CD8-positive, alpha-beta memory T cell (primary cell): ENCODE measurements around the gene DUSP8. TPM values are rescaled to one million over a fixed set of nuclear protein-coding genes. Genes with fewer than 3 reads are reported as not detected.
"Not testable (repeated sequence)": the region's sequence is repeated elsewhere in the genome, so short reads cannot be mapped to it uniquely, and the experiment has no call there.

ENCODE experiments used
- CTCF ChIA-PET: fragments of 350-600 bp; sonication (Branson Sonifier 250); formaldehyde crosslinking; loops from one replicate; lab custom pipeline; 2021; ENCODE audit warnings: antibody characterized with exemption; lab: Charles Lee
- POLR2A ChIA-PET: fragments of 350-600 bp; sonication (Branson Sonifier 250); formaldehyde crosslinking; loops from one replicate; lab custom pipeline; 2021; ENCODE audit warnings: antibody characterized with exemption; lab: Charles Lee
- DNase-seq, 5 donors: peaks; one replicate each; pipeline versions ENCODE4 v3.0.0 to v3.0.0-alpha.2; 2020 to 2022; ENCODE audit warnings: mixed read lengths in 1 of 5
- H3K27ac ChIP-seq: one replicate; pipeline ENCODE4 v1.7.0; 2013; ENCODE audit warnings: low read depth, mild to moderate bottlenecking, low read length, moderate library complexity
- H3K27me3 ChIP-seq: 2 replicates; pipeline ENCODE4 v1.7.0; 2013; ENCODE audit warnings: low read length, mild to moderate bottlenecking; ENCODE audit not compliant: insufficient read depth, poor library complexity, severe bottlenecking
- H3K36me3 ChIP-seq: 2 replicates; pipeline ENCODE4 v1.7.0; 2013; ENCODE audit warnings: mild to moderate bottlenecking, low read length, moderate library complexity; ENCODE audit not compliant: insufficient read depth
- H3K4me1 ChIP-seq: 2 replicates; pipeline ENCODE4 v1.7.0; 2013; ENCODE audit warnings: mild to moderate bottlenecking, low read length, moderate library complexity; ENCODE audit not compliant: insufficient read depth
- H3K4me3 ChIP-seq: 2 replicates; pipeline ENCODE4 v1.7.0; 2013; ENCODE audit warnings: mild to moderate bottlenecking, low read length
- H3K9me3 ChIP-seq: 2 replicates; pipeline ENCODE4 v1.7.0; 2013; ENCODE audit warnings: mild to moderate bottlenecking, low read length
- H3K27ac Mint-ChIP-seq, 8 donors: one replicate each; pipeline ENCODE4 v1.8.0; 2020 to 2021; ENCODE audit warnings: mixed read lengths in 8 of 8, mild to moderate bottlenecking in 6 of 8, inconsistent platforms in 3 of 8, moderate library complexity in 3 of 8
- H3K27me3 Mint-ChIP-seq, 2 donors: one replicate each; pipeline ENCODE4 v1.8.0; 2020 to 2021; ENCODE audit warnings: mixed read lengths in 2 of 2, mild to moderate bottlenecking in 1 of 2, moderate library complexity in 1 of 2
- H3K36me3 Mint-ChIP-seq, 3 donors: one replicate each; pipeline ENCODE4 v1.8.0; 2020 to 2021; ENCODE audit warnings: mixed read lengths in 3 of 3, inconsistent platforms in 1 of 3, mild to moderate bottlenecking in 1 of 3
- H3K4me1 Mint-ChIP-seq, 3 donors: one replicate each; pipeline ENCODE4 v1.8.0; 2020 to 2021; ENCODE audit warnings: mixed read lengths in 3 of 3, inconsistent platforms in 1 of 3, mild to moderate bottlenecking in 1 of 3
- H3K4me3 Mint-ChIP-seq, 7 donors: one replicate each; pipeline ENCODE4 v1.8.0; 2020 to 2021; ENCODE audit warnings: mixed read lengths in 7 of 7, mild to moderate bottlenecking in 6 of 7, moderate library complexity in 4 of 7, inconsistent platforms in 2 of 7
- H3K9me3 Mint-ChIP-seq, 5 donors: one replicate each; pipeline ENCODE4 v1.8.0; 2020 to 2022; ENCODE audit warnings: mixed read lengths in 5 of 5, mild to moderate bottlenecking in 3 of 5, moderate library complexity in 2 of 5, inconsistent platforms in 1 of 5
- polyA plus RNA-seq: library from polyadenylated mRNA; unstranded; fragments of 300-500 nt; fragmentation: Illumina TruSeq; gene quantifications from one replicate; pipeline ENCODE4 v1.2.3, GENCODE V29; 2021
- total RNA-seq, 2 experiments: library from RNA; stranded (reverse); gene quantifications; one replicate each; pipeline ENCODE4 v1.2.3, GENCODE V29; 2021

Gene DUSP8
- total and polyA plus RNA-seq, 3 experiments from 2014 or later = 0.75 to 4.0 (median 2.3) TPM

DNA sequence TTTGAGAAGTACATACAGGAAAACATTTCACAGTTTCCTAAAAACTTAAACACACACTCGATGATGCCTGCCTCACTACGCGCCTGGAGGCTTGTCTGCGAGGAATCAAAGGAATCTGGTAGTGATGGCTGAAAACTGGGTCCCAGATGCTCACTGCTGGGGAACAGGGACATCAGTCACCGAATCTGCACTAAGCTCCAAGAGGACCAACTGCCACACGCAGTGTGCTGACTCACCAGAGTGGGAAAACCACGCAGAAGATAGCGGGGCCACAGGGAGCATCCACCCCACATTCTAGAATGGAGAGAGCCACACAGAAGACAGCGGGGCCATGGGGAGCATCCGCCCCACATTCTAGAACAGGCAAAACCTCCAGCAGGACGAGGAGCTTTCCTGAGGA, 61.1 kb downstream of the DUSP8 start:
- Mint-ChIP-seq H3K27me3 (no peaks in the 10 kb centered on the region), H3K9me3 (no peaks in the 10 kb centered on the region), H3K27ac (peak overlapping the region in 2 of 8 donors; percentile 62 to 71), H3K4me1 (peaks cover 43 to 84% (median 54%) of the 10 kb centered on the region in 3 donors), H3K36me3 (peaks cover 0 to 22% (median 3%) of the 10 kb centered on the region in 3 donors), H3K4me3 (no peak overlapping the region)
- Histone ChIP-seq H3K9me3 (no peaks in the 10 kb centered on the region), H3K4me1 (peaks cover 16% of the 10 kb centered on the region), H3K4me3 (no peak overlapping the region), H3K27me3 (no peaks in the 10 kb centered on the region), H3K27ac (no peak overlapping the region), H3K36me3 (no peaks in the 10 kb centered on the region)
- ChIA-PET POLR2A (no interaction called here), CTCF (no interaction called here)
- peak in 1 of 5 donors; percentile 11 for DNase-seq

GRCh38 chr11:1510351-1510750, 61.7 kb downstream of the DUSP8 start:
- H3K4me3 Mint-ChIP-seq, H3K27me3 ChIP-seq, H3K4me3 ChIP-seq, H3K27ac Mint-ChIP-seq, H3K36me3 ChIP-seq, CTCF ChIA-PET, POLR2A ChIA-PET, H3K9me3 Mint-ChIP-seq, H3K9me3 ChIP-seq, H3K27ac ChIP-seq, H3K27me3 Mint-ChIP-seq: not testable (repeated sequence)
- Mint-ChIP-seq H3K4me1 (peaks cover 44 to 82% (median 49%) of the 10 kb centered on the region in 3 donors), H3K36me3 (peaks cover 0 to 22% (median 3%) of the 10 kb centered on the region in 3 donors)
- H3K4me1 ChIP-seq = peaks cover 10% of the 10 kb centered on the region
- DNase-seq = peak in 1 of 5 donors; percentile 23

GRCh38 chr11:1509626-1510255, 62.3 kb downstream of the DUSP8 start:
- no peak overlapping the region for H3K27ac ChIP-seq
- H3K9me3 ChIP-seq = no peaks in the 10 kb centered on the region
- H3K4me1 ChIP-seq = peaks cover 6% of the 10 kb centered on the region
- peak in 1 of 5 donors; percentile 31 for DNase-seq
- CTCF ChIA-PET = interaction anchor here (0.7 kb wide), 1 partner anchor 37 kb away, joined by 3 read pairs; no protein-coding TSS in a partner anchor
- Mint-ChIP-seq H3K36me3 (peaks cover 0 to 22% (median 3%) of the 10 kb centered on the region in 3 donors), H3K9me3 (no peaks in the 10 kb centered on the region), H3K4me1 (peaks cover 45 to 80% (median 45%) of the 10 kb centered on the region in 3 donors), H3K27ac (peak overlapping the region in 4 of 8 donors; percentile 1 to 17 (median 12)), H3K4me3 (peak overlapping the region in 1 of 7 donors; percentile 13), H3K27me3 (no peaks in the 10 kb centered on the region)
- H3K4me3 ChIP-seq = no peak overlapping the region
- no peaks in the 10 kb centered on the region for H3K27me3 ChIP-seq
- POLR2A ChIA-PET = no interaction called here
- no peaks in the 10 kb centered on the region for H3K36me3 ChIP-seq

DNA sequence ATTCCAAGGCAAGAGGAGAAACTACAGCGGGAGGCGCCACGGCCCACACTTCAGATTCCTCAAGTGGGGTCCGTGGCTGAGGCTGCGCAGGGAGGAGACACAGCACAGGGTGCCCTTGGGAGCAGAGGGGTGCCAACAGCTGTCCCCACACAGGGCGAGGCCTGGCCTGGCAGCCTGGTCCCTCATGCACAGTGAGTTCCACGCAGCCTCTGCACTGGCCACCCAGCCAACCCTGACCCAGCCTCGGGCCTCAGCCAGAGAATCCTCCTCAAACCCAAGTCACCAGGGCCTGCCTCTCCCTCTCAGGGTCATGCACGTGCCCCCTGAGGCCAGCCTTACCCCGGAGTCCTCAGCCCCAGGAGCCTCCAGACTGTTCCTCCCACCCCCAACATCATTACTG, 63.1 kb downstream of the DUSP8 start:
- H3K36me3 Mint-ChIP-seq = peaks cover 0 to 22% (median 3%) of the 10 kb centered on the region in 3 donors
- CTCF ChIA-PET = interaction anchor here (0.7 kb wide), 1 partner anchor 38 kb away, joined by 3 read pairs; no protein-coding TSS in a partner anchor
- peak overlapping the region in 3 of 8 donors; percentile 8 to 81 (median 17) for H3K27ac Mint-ChIP-seq
- H3K9me3 ChIP-seq = no peaks in the 10 kb centered on the region
- no peaks in the 10 kb centered on the region for H3K27me3 ChIP-seq
- no peaks in the 10 kb centered on the region for H3K27me3 Mint-ChIP-seq
- DNase-seq = peak in 1 of 5 donors; percentile 14
- no peak overlapping the region for H3K4me3 ChIP-seq
- no peak overlapping the region for H3K27ac ChIP-seq
- no peaks in the 10 kb centered on the region for H3K9me3 Mint-ChIP-seq
- H3K4me1 Mint-ChIP-seq = peaks cover 38 to 80% (median 40%) of the 10 kb centered on the region in 3 donors
- peaks cover 2% of the 10 kb centered on the region for H3K4me1 ChIP-seq
- H3K36me3 ChIP-seq = no peaks in the 10 kb centered on the region
- POLR2A ChIA-PET = no interaction called here
- H3K4me3 Mint-ChIP-seq = no peak overlapping the region

GRCh38 chr11:1508491-1508891, 63.6 kb downstream of the DUSP8 start:
- no peak overlapping the region for H3K4me3 ChIP-seq
- Mint-ChIP-seq H3K36me3 (peaks cover 0 to 20% (median 3%) of the 10 kb centered on the region in 3 donors), H3K27me3 (no peaks in the 10 kb centered on the region), H3K4me1 (peaks cover 35 to 80% (median 37%) of the 10 kb centered on the region in 3 donors), H3K9me3 (no peaks in the 10 kb centered on the region), H3K27ac (peak overlapping the region in 1 of 8 donors; percentile 81), H3K4me3 (no peak overlapping the region)
- CTCF ChIA-PET = no interaction called here
- H3K4me1 ChIP-seq = no peaks in the 10 kb centered on the region
- no peaks in the 10 kb centered on the region for H3K36me3 ChIP-seq
- POLR2A ChIA-PET = no interaction called here
- peak in 1 of 5 donors; percentile 39 for DNase-seq
- H3K27ac ChIP-seq = no peak overlapping the region
- no peaks in the 10 kb centered on the region for H3K27me3 ChIP-seq
- H3K9me3 ChIP-seq = no peaks in the 10 kb centered on the region

- H3K36me3 ChIP-seq = no peaks in the 10 kb centered on the region
- no peak overlapping the region for H3K4me3 ChIP-seq
- H3K4me3 Mint-ChIP-seq = no peak overlapping the region
- no peaks in the 10 kb centered on the region for H3K27me3 ChIP-seq
- no peak overlapping the region for H3K27ac ChIP-seq
- H3K9me3 ChIP-seq = no peaks in the 10 kb centered on the region
- no peaks in the 10 kb centered on the region for H3K4me1 ChIP-seq
- CTCF ChIA-PET = interaction anchor here (1.9 kb wide), 1 partner anchor 8 kb away, joined by 8 read pairs; no protein-coding TSS in a partner anchor
- H3K36me3 Mint-ChIP-seq = peaks cover 0 to 16% (median 1%) of the 10 kb centered on the region in 3 donors
- peak overlapping the region in 3 of 8 donors; percentile 54 to 58 (median 54) for H3K27ac Mint-ChIP-seq
- DNase-seq = peak in 1 of 5 donors; percentile 17
- peaks cover 29 to 83% (median 34%) of the 10 kb centered on the region in 3 donors for H3K4me1 Mint-ChIP-seq
- H3K9me3 Mint-ChIP-seq = no peaks in the 10 kb centered on the region
- POLR2A ChIA-PET = no interaction called here
- no peaks in the 10 kb centered on the region for H3K27me3 Mint-ChIP-seq
These were observed 64.5 kb downstream of the DUSP8 start for GRCh38 chr11:1507381-1508140.

DNA sequence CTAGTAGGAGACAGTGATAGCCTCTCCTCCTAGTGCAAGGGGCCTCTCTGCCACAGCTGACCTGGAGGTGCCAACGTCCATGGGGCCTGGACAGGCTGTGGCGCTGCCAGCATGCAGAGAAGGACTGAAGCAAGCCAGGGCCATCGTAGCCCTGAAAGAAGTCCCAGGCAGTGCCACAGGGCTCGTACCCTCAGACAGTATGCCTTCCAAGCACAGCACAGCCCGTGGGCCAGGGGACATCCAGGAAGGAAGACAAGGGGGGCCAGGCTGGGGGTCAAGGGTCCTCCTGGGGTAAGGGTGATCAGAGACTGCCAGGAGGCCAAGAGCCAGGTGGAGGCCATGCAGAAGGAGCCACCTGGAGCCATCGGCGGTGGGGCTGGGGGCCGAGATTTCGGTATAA, 65.1 kb downstream of the DUSP8 start:
- Mint-ChIP-seq H3K4me1 (peaks cover 24 to 81% (median 31%) of the 10 kb centered on the region in 3 donors), H3K4me3 (no peak overlapping the region), H3K36me3 (peaks cover 0 to 14% (median 0%) of the 10 kb centered on the region in 3 donors), H3K27ac (peak overlapping the region in 1 of 8 donors; percentile 46), H3K27me3 (no peaks in the 10 kb centered on the region), H3K9me3 (no peaks in the 10 kb centered on the region)
- peak in 1 of 5 donors; percentile 30 for DNase-seq
- no peaks in the 10 kb centered on the region for H3K4me1 ChIP-seq
- H3K9me3 ChIP-seq = no peaks in the 10 kb centered on the region
- POLR2A ChIA-PET = no interaction called here
- H3K27ac ChIP-seq = no peak overlapping the region
- H3K4me3 ChIP-seq = no peak overlapping the region
- H3K27me3 ChIP-seq = no peaks in the 10 kb centered on the region
- CTCF ChIA-PET = interaction anchor here (1.9 kb wide), 1 partner anchor 9 kb away, joined by 8 read pairs; no protein-coding TSS in a partner anchor
- H3K36me3 ChIP-seq = no peaks in the 10 kb centered on the region
